GM21619 (cell line): ENCODE data around the gene TMEM30A.

Source experiments
- ATAC-seq: cut with Tn5 transposase; IDR thresholded peaks from one replicate; pipeline ENCODE4 v1.9.1; 2021; ENCODE audit not compliant: unreplicated experiment

TMEM30A gene

DNA sequence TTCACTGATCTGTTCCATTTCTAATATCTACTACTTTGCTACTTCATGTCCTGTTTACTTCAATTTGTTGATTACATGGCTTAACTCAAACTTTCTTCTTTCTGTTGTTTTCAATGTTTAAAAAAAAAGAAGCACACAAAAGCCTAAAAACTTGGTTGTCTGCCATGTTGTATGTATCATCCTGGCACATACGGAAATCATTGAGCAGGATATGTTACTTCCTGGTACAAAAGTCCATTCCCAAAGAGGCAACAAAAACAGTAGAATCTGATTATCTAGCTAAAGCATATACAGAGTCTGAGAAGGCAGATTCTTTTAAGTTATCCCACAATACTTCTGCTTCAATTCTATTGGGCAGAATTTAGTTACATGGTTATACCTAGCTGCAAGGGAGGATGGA, 64.2 kb downstream of the TMEM30A start:
- no peak for ATAC-seq

GRCh38 chr6:75219263-75219662, 65.3 kb downstream of the TMEM30A start:
- no peak for ATAC-seq

DNA sequence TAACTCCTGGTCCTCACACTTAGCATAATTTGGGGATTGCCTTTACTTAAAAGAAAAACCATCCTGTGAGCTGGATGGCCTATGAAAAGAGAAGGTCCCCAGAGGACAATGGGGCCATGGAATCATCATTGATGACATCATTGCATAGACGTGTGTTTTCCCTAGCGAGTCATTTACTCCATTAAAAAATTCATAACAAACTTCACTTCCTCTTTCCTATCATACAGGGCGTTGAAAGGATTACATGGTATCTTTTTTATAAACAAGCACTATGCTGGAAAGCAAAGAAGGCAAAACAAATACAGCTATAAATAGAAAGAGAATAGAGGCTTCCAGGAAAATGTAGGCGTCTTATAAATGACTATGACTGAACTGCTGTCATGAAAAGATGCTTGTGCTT, 67.4 kb downstream of the TMEM30A start:
- ATAC-seq: no peak

GRCh38 chr6:75215291-75215690, 69.3 kb downstream of the TMEM30A start:
- ATAC-seq: no peak

- ATAC-seq: peak; percentile 44
Observed at GRCh38 chr6:75213732-75214131, 70.9 kb downstream of the TMEM30A start.

- ATAC-seq: no peak
Observed at GRCh38 chr6:75213112-75213511, 71.5 kb downstream of the TMEM30A start.

DNA sequence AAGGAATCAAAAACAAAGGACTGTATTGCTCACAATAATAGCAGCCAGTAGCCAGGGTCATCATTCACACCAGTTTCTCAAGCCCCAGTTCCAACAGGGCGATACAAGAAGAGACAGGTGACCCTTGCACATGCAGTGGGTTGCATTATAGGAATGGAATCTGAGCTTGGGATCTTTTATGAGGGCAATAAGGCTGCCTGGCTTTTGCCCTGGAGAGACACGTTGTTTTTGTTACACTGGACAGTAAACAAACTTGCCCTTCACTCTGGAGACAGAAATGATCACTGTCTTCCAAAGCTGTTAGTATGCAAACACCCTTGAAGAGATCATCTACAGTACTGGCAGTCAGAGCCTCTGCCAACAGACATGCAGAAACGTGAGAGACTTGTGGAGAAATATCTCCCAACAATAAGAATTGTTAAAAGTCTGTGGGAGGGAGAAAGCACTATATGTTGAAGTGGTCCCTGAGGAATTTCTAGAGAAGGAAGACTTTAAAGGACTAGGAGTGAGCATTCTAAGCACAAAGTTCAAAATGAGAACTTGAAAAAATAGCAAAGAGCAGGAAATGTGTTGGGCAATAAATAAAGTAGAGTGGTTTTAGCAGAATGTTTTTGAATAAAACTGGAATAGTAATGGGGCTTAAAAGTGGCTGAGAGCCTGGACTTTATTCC, 72.5 kb downstream of the TMEM30A start:
- ATAC-seq: no peak

DNA sequence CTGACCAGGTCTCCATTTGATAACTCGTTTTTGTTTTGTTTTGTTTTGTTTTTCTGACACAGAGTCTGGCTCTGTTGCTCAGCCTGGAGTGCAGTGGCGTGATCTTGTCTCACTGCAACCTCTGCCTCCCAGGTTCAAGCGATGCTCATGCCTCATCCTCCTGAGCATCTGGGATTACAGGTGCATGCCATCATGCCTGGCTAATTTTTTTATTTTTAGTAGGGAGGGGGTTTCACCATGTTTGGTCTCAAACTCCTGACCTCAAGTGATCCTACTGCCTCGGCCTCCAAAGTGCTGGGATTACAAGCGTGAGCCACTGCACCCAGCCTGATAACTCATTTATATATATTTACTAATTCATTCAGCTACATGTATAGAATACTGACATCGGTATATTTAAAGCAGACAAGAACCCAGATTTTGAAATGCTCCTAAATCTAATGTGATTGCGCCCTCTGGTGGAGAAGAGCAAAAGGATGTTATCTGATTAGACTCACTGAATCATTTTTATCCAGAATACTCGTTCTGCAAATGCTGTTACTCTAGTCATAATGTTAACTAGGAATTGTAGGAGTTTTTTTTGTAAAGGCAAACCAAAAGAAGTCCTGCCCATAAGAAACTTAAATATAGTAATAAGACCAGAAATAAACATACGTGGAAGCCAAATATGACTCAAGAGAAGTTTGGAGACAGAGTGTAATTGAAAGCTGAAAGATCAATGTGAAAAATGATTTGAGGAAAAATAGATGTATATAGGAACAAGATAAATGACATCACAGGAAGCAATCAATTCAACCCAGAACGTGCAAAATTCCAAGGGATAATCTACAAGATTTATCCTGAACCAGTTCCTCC, 73.5 kb downstream of the TMEM30A start:
- ATAC-seq: no peak

GRCh38 chr6:75209184-75209723, 75.3 kb downstream of the TMEM30A start:
- no peak for ATAC-seq

GRCh38 chr6:75208298-75209183, 76.1 kb downstream of the TMEM30A start:
- ATAC-seq: peak; percentile 70

DNA sequence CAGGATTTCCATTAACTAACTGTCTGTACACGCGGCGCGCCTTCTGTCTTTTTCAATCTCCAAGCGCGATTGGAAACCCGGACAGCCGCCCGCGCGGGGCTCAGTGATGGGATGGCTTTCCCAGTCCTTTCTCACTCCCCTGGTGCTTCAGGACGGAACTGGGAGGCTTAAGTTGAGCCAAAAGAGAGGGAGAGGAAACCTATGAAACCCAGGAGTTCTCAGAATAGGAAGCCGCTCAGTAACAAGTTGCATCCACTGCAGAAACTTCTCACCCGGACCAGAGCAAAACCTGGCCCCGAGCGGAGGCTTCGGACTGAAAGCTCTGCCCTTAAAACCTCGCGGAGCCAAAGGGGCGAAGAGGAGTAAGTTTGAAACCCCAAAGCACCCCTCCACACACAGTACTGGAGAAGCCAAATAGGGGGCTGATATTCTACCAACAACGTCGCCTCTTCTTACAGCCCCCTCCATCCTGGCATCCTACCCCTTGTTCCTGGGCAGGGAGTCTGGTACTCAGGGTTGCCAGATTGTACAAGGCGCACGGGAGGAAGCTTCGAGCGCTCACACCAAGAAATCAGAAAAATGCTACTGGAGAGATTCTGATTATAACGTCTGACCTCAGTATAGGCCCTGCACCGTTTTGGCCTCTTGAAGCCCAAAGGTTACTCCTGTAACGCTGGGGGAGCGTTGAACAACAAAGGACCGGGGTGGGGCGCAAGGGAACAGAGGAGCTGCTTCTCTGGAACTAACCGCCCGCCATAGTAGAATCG, 77.8 kb downstream of the TMEM30A start:
- no peak for ATAC-seq

DNA sequence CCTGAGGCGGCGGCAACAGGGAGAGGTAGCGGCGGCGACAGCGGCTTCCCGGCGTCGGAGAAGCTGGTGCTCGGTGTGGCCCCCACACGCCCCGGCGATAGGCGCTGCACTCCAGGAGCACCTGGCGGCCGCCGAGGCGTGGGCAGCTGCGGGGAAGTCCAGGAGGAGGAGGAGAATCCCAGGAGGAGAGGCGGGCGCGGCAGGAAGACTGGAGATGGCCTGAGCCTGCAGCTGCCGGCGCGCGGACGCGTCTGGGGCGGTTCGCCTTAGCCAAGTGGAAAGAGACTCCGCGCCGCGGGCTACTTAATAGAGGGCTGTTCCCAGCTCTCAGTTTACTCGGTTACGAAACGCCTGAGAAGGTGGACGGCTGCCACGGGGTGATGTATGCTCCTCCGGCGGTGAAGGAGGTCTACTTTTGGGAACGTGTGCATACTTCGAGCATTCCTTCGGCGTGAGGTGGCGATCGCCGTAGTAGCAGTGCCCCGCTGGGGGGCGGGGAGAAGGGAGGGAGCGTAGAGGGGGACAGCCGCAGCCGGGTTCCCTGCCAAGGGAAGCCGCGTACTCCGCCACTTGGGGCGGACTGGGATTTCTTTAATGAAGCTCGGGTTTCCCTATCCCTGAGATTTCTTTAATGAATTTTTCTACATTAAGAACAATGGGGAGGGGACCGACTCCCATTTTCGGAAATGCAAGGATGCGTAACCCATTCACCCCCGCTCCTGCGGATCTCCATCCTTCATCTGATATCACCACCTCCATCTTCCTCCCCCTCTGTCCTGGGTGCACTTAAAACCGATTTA, 78.6 kb downstream of the TMEM30A start, which contains the start of gene COL12A1:
Gene COL12A1 (minus strand): TSS at position 278 of the 800 bp plus-strand sequence. CDS start 3,261 bp downstream, outside the sequence.
- no peak for ATAC-seq

- ATAC-seq: no peak
Observed at GRCh38 chr6:75204959-75205775, 79.4 kb downstream of the TMEM30A start.

DNA sequence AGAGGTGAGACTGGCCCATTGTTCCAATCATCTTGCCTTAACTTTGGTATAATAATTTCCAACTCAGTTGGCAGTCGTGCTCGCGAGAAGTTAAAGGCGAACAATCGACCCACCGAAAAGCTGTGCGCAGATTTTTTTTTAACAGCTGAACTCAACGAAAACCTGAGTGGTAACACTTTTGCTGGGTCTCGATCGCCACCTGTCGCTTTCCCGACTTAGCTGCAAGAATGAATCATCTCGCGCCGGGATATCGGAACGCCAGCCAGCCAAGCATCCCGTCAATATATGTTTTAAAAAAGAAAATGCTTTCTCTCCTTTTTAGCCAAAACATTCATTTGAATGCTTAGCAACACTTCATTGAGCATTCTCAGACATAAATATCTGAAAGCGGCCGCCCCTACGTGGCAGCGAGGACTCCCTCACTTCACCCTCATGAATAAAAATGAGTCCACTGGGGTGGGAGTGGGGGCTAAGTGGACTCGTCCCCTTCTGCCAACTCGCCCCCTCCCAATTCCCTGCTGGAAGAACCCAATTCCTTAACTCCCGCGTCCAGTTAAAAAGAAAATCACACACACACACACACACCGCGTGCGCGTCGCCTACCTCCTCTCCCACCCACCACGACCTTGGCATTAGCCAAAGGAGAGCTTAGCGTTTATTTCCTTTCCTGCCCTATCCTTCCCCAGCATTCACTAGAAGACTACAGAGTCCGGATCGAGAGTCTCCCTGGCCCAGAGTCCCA, 80.2 kb downstream of the TMEM30A start:
- ATAC-seq: no peak

GRCh38 chr6:75203721-75204120, 80.9 kb downstream of the TMEM30A start:
- no peak for ATAC-seq
